Heart left ventricle (tissue), 16 donors: ENCODE measurements around the gene ZNF516. TPM values are rescaled to one million over a fixed set of nuclear protein-coding genes. Genes with fewer than 3 reads are reported as not detected.
A peak's percentile ranks its signal among the peaks of the same experiment; 100 is the strongest.

Experiments
- ATAC-seq, 4 donors: fragments of 200-7000 bp; cut with Tn5 transposase; one replicate each; pipeline ENCODE4 v1.9.1; 2020 to 2022; ENCODE audit warnings: moderate library complexity in 4 of 4, mild to moderate bottlenecking in 3 of 4, moderate number of reproducible peaks in 1 of 4
- DNase-seq, 5 donors: peaks; one replicate each; pipeline ENCODE4 v3.0.0-alpha.2; 2020
- H3K27ac ChIP-seq, 12 donors: fragments of 200-600 bp; sonication (generic) in 4 of 12; one replicate each; pipeline versions ENCODE4 v1.5.0 to v1.8.0; 2016 to 2022; ENCODE audit warnings: mild to moderate bottlenecking in 2 of 12
- H3K27me3 ChIP-seq, 9 donors: fragments of 200-600 bp; sonication (generic) in 2 of 9; one replicate each; pipeline versions ENCODE4 v1.5.1 to v1.8.0; 2016 to 2022; ENCODE audit warnings: mild to moderate bottlenecking in 3 of 9
- H3K36me3 ChIP-seq, 9 donors: fragments of 200-600 bp; sonication (generic) in 2 of 9; one replicate each; pipeline versions ENCODE4 v1.5.0 to v1.8.0; 2018 to 2022; ENCODE audit warnings: mild to moderate bottlenecking in 2 of 9
- H3K4me1 ChIP-seq, 12 donors: fragments of 200-600 bp; sonication (generic) in 4 of 12; one replicate each; pipeline versions ENCODE4 v1.5.0 to v1.8.0; 2016 to 2022; ENCODE audit warnings: mild to moderate bottlenecking in 3 of 12
- H3K4me3 ChIP-seq, 12 donors: fragments of 200-600 bp; sonication (generic) in 4 of 12; one replicate each; pipeline versions ENCODE4 v1.5.0 to v1.8.0; 2017 to 2022; ENCODE audit warnings: mild to moderate bottlenecking in 9 of 12, moderate library complexity in 4 of 12
- H3K9me3 ChIP-seq, 12 donors: fragments of 200-600 bp; sonication (generic) in 4 of 12; one replicate each; pipeline versions ENCODE4 v1.5.0 to v1.8.0; 2016 to 2022; ENCODE audit warnings: mild to moderate bottlenecking in 1 of 12
- CTCF ChIP-seq, 12 donors: fragments of 200-600 bp; sonication (generic) in 4 of 12; IDR thresholded peaks; one replicate each; pipeline versions ENCODE4 v1.5.0 to v1.8.0; 2018 to 2022; ENCODE audit warnings: antibody characterized with exemption in 12 of 12, mild to moderate bottlenecking in 5 of 12
- POLR2A ChIP-seq, 2 donors: fragments of 450-650 bp; IDR thresholded peaks; one replicate each; pipeline ENCODE4 v1.6.1; 2017; ENCODE audit warnings: antibody characterized with exemption in 2 of 2, mild to moderate bottlenecking in 2 of 2, moderate library complexity in 2 of 2
- WGBS, 4 donors: extraction: QIAGEN DNeasy Blood & Tissue Kit in 2 of 4; methylation state at CpG; one replicate each; pipeline versions ENCODE4 v1.1.5 to v1.1.7; 2013 to 2018; 5-methylcytosine and 5-hydroxymethylcytosine counted together
- intact Hi-C, 10 donors: fragments of 100-400 bp; cut with DNase I; formaldehyde crosslinking; loops; one replicate each; pipeline versions ENCODE4 v1.11.1 to v1.14.2; 2022
- polyA plus RNA-seq, 2 donors: library from polyadenylated mRNA; stranded (reverse); fragments of 200-250 nt; gene quantifications; one replicate each; pipeline ENCODE4 v1.2.3, GENCODE V29; 2013
- total RNA-seq, 9 donors: library from RNA; depleted of rRNA in 2 of 9; stranded (reverse); fragments of >200 nt in 2 of 9; fragmentation: NEBNext Ultra II Directional in 3 of 9; extraction: Animal tissue kit (Norgen Biotek cat#: 25700) in 3 of 9; gene quantifications; one replicate each; pipeline versions ENCODE4 v1.1.0 to v1.2.4, GENCODE V29; 2016 to 2023
- donor health status: ischemic (EF 13 %, LVEDD 7.1; RV severe dilation, severe dysfunction).
- donor health status: healthy with polysubstance abuse.
- donor health status: DM: no; HTN: yes; CAD: no.
- donor health status: DM: no; HTN: no; CAD: no.
- donor health status: ischemic (EF 25% LVEDD 6.9; RV normal size, moderate dysfunction).
- donor health status: ischemic (EF 25% LVEDD 5.7; RV mildly dilated, moderate dysfunction).
- donor health status: healthy.
- donor health status: DM: yes; HTN: yes; CAD: no.
- donor health status: ischemic (EF 35%, LVEDD 5.7; RV mildly dilated, moderate dysfunction).
- donor health status: nonischemic (EF 11% LVEDD 7.7; RV severe dilation, severe dysfunction).
- donor health status: DM: yes; HTN: yes; CAD: no.
- donor health status: PGD.
- donor health status: ischemic (EF 29% LVEDD 5.4; RV normal size, mild dysfunction).
- donor health status: nonischemic (EF 23%, LVEDD 6.1; RV moderate dilation, normal function).

ZNF516 gene
- total and polyA plus RNA-seq, 11 donors = 4.8 to 24.8 (median 14.6) TPM

GRCh38 chr18:76525911-76526310, 30.9 kb upstream of the ZNF516 start:
- no peaks in the 10 kb centered on the region for H3K9me3 ChIP-seq
- no peak for TF ChIP-seq CTCF (IDR thresholded peaks at IDR 0.05)
- TF ChIP-seq POLR2A (IDR thresholded peaks at IDR 0.05) = no peak
- peaks cover 0 to 22% (median 0%) of the 10 kb centered on the region in 12 donors for H3K4me1 ChIP-seq
- intact Hi-C loops = no loop called here
- no peak for DNase-seq
- no peak overlapping the region for H3K27ac ChIP-seq
- no peaks in the 10 kb centered on the region for H3K36me3 ChIP-seq
- H3K4me3 ChIP-seq = peak overlapping the region in 1 of 12 donors; percentile 56
- peaks cover 0 to 31% (median 10%) of the 10 kb centered on the region in 9 donors for H3K27me3 ChIP-seq
- ATAC-seq = no peak
- 70 to 83% (median 78%) methylated on average over 3 of the region's 3 CpGs for WGBS, 4 donors

GRCh38 chr18:76524900-76525698, 30.1 kb upstream of the ZNF516 start:
- WGBS, 4 donors = 38 to 52% (median 40%) methylated on average over 20 of the region's 20 CpGs
- Histone ChIP-seq H3K4me3 (peak overlapping the region in 11 of 12 donors; percentile 3 to 56 (median 37)), H3K4me1 (peaks cover 0 to 22% (median 0%) of the 10 kb centered on the region in 12 donors), H3K27ac (peak overlapping the region in 1 of 12 donors; percentile 11), H3K36me3 (no peaks in the 10 kb centered on the region), H3K9me3 (no peaks in the 10 kb centered on the region), H3K27me3 (peaks cover 0 to 31% (median 10%) of the 10 kb centered on the region in 9 donors)
- TF ChIP-seq CTCF (IDR thresholded peaks at IDR 0.05) (no peak), POLR2A (IDR thresholded peaks at IDR 0.05) (no peak)
- no peak for DNase-seq
- peak in 2 of 4 donors; percentile 27 to 62 for ATAC-seq
- intact Hi-C loops = no loop called here

GRCh38 chr18:76524477-76524876, 29.4 kb upstream of the ZNF516 start:
- no peak overlapping the region for H3K4me3 ChIP-seq

More at GRCh38 chr18:76524477-76524876, 29.4 kb upstream of the ZNF516 start:
- ATAC-seq (no peak), DNase-seq (no peak)
- TF ChIP-seq CTCF (IDR thresholded peaks at IDR 0.05) = no peak
- TF ChIP-seq POLR2A (IDR thresholded peaks at IDR 0.05) = no peak
- Histone ChIP-seq H3K4me1 (peaks cover 0 to 22% (median 0%) of the 10 kb centered on the region in 12 donors), H3K27me3 (peaks cover 0 to 31% (median 10%) of the 10 kb centered on the region in 9 donors), H3K9me3 (no peaks in the 10 kb centered on the region), H3K27ac (no peak overlapping the region), H3K36me3 (no peaks in the 10 kb centered on the region)
- WGBS, 4 donors = 84 to 96% (median 90%) methylated on average over 2 of the region's 2 CpGs
- intact Hi-C loops = no loop called here
